SK-N-SH treated with all-trans-retinoic acid at 6 μM for 48 hours (cell line): ENCODE results near the gene LRRC74B.

Source experiments
- ATAC-seq: fragments of 200-7000 bp; cut with Tn5 transposase; 3 replicates; pipeline ENCODE4 v1.9.1; 2020; ENCODE audit warnings: mild to moderate bottlenecking, moderate library complexity
- ARNTL ChIP-seq: fragments of 450-650 bp; formaldehyde crosslinking; IDR thresholded peaks from 2 replicates; pipeline ENCODE4 v1.5.0; 2020; ENCODE audit warnings: low read depth, mild to moderate bottlenecking, moderate library complexity, borderline replicate concordance
- CSDC2 ChIP-seq: fragments of 250-450 bp; sonication (Bioruptor Pico); IDR thresholded peaks from 2 replicates; pipeline ENCODE4 v1.5.0; 2020; ENCODE audit warnings: mild to moderate bottlenecking, moderate library complexity
- ESRRG ChIP-seq: fragments of 250-450 bp; sonication (Bioruptor Pico); IDR thresholded peaks from 2 replicates; pipeline ENCODE4 v1.6.1; 2021; ENCODE audit warnings: mild to moderate bottlenecking
- GLIS3 ChIP-seq: fragments of 250-450 bp; sonication (Bioruptor Pico); IDR thresholded peaks from 2 replicates; pipeline ENCODE4 v1.5.0; 2020; ENCODE audit warnings: mild to moderate bottlenecking, moderate library complexity
- OSR1 ChIP-seq: fragments of 250-450 bp; sonication (Bioruptor Pico); IDR thresholded peaks from 2 replicates; pipeline ENCODE4 v1.8.0; 2022; ENCODE audit warnings: moderate library complexity, mild to moderate bottlenecking, inconsistent platforms
- RARB ChIP-seq: fragments of 250-450 bp; sonication (Bioruptor Pico); IDR thresholded peaks from 2 replicates; pipeline ENCODE4 v1.8.0; 2021; ENCODE audit warnings: mild to moderate bottlenecking, moderate library complexity
- TCF4 ChIP-seq: fragments of 250-450 bp; sonication (Bioruptor Pico); IDR thresholded peaks from 2 replicates; pipeline ENCODE4 v1.8.0; 2021; ENCODE audit warnings: mild to moderate bottlenecking, moderate library complexity, borderline replicate concordance
- ZC3H10 ChIP-seq: fragments of 250-450 bp; sonication (Bioruptor Pico); IDR thresholded peaks from 2 replicates; pipeline ENCODE4 v1.5.1; 2021; ENCODE audit warnings: mild to moderate bottlenecking, moderate library complexity
- ZFP3 ChIP-seq: fragments of 250-450 bp; sonication (Bioruptor Pico); IDR thresholded peaks from 2 replicates; pipeline ENCODE4 v1.5.0; 2020; ENCODE audit warnings: mild to moderate bottlenecking, moderate library complexity
- ZFP30 ChIP-seq: fragments of 450-650 bp; formaldehyde crosslinking; IDR thresholded peaks from 2 replicates; pipeline ENCODE4 v1.5.0; 2022; ENCODE audit warnings: mild to moderate bottlenecking, moderate library complexity
- ZNF565 ChIP-seq: fragments of 450-650 bp; formaldehyde crosslinking; conservative IDR thresholded peaks from 2 replicates; pipeline ENCODE4 v1.5.0; 2020; ENCODE audit warnings: low read depth, mild to moderate bottlenecking, moderate library complexity
- ZNF70 ChIP-seq: fragments of 450-650 bp; formaldehyde crosslinking; IDR thresholded peaks from 2 replicates; pipeline ENCODE4 v1.5.0; 2020; ENCODE audit warnings: mild to moderate bottlenecking, moderate library complexity
- ZNF8 ChIP-seq: fragments of 450-650 bp; formaldehyde crosslinking; IDR thresholded peaks from 2 replicates; pipeline ENCODE4 v1.5.0; 2020; ENCODE audit warnings: mild to moderate bottlenecking, moderate library complexity
- TF ChIP-seq, protein P1 (sequence below): fragments of 250-450 bp; sonication (Bioruptor Pico); IDR thresholded peaks from 2 replicates; pipeline ENCODE4 v1.5.1; 2021; ENCODE audit warnings: mild to moderate bottlenecking, moderate library complexity
- TF ChIP-seq, protein P2 (sequence below): fragments of 250-450 bp; sonication (Bioruptor Pico); IDR thresholded peaks from 2 replicates; pipeline ENCODE4 v1.8.0; 2021; ENCODE audit warnings: low read depth, mild to moderate bottlenecking, moderate library complexity, borderline replicate concordance
- TF ChIP-seq, protein P3 (sequence below): fragments of 250-450 bp; sonication (Bioruptor Pico); IDR thresholded peaks from 2 replicates; pipeline ENCODE4 v1.8.0; 2020; ENCODE audit warnings: mild to moderate bottlenecking, moderate library complexity, borderline replicate concordance
- TF ChIP-seq, protein P4 (sequence below): fragments of 250-450 bp; sonication (Bioruptor Pico); IDR thresholded peaks from 2 replicates; pipeline ENCODE4 v1.5.0; 2020; ENCODE audit warnings: mild to moderate bottlenecking, moderate library complexity

Gene LRRC74B

DNA sequence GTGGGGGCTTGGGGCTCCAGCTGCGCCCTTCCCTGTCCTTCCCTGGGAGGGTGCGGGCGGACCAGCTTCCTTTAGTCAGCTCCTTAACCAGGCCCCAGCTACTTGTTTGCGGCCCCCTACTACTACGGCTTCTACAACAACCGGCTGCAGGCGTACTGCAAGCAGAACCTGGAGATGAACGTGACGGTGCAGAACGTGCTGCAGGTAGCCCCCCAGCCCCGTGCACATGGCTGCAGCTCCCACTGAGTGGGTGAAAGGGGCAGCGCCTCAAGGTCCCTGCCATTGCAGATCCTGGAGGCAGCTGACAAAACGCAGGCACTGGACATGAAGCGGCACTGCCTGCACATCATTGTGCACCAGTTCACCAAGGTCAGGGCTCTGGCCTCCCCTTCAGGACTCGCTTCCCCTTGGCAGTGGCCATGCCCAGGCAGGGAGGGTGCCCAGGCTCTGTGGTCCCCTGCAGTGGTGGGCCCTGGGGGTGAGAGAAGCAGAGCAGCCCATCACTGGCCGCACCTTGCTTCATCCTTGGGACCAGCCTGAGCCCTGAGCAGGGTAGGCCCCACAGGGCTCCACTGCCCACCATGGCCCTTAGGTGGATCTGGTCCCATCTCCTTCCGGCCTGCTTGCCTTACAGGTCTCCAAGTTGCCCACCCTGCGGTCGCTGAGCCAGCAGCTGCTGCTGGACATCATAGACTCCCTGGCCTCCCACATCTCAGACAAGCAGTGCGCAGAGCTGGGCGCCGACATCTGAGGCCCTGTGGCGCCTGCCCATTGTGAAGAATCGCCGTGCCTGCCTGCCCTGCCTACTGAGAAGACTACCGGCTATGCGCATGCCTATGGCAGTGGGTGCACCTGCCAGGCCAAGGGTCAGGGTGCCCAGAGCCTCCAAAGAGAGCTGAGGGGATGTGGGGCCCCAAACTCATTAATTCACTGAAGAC lies 48.9 kb upstream of the LRRC74B start:
- no peak for ATAC-seq

DNA sequence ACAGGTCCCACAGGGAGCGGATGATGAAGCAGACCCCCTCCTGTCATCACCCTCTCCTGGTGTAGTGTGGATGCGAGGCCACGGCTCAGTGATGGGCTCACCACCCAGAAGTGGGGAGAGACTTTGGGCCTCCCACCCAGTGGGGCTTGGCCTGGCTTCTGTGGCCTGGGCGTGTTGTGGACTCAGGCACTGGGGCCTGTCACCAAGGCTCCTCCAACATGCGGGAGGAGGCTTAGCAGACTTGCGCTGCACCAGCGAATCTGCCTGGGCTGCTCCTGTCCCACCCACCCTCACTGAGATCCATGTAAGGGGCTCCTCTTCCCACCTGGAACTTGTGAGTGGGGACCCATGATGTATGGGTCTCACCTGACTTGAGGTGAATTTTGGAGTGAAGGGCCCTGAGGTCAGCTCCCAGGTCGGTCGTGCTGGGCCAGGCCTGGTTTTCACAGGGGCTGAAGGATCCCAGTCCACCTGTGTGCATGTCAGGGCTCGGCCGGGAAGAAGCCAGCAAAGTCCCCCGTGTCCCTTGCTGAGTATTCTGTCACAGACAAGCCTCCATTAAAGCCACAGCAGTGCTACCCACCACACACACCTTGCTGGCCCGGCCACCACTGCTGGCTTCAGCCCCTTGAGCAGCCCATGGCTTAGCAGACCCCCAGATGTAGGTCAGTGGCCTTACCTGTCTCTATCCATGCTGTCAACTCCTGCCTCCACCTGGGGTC lies 48.0 kb upstream of the LRRC74B start:
- no peak for ATAC-seq
- TF ChIP-seq ZFP30 (CRISPR knock-in tag) (no peak), ZNF70 (CRISPR knock-in tag) (no peak), ESRRG (CRISPR knock-in tag) (no peak), ARNTL (CRISPR knock-in tag) (no peak), TCF4 (CRISPR knock-in tag) (no peak), GLIS3 (CRISPR knock-in tag) (no peak), RARB (no peak), ZFP3 (CRISPR knock-in tag) (no peak), CSDC2 (CRISPR knock-in tag) (no peak), ZNF565 (CRISPR knock-in tag) (no peak), OSR1 (CRISPR knock-in tag) (no peak), ZC3H10 (CRISPR knock-in tag) (no peak), ZNF8 (CRISPR knock-in tag) (no peak)
- TF ChIP-seq, protein P1, sequence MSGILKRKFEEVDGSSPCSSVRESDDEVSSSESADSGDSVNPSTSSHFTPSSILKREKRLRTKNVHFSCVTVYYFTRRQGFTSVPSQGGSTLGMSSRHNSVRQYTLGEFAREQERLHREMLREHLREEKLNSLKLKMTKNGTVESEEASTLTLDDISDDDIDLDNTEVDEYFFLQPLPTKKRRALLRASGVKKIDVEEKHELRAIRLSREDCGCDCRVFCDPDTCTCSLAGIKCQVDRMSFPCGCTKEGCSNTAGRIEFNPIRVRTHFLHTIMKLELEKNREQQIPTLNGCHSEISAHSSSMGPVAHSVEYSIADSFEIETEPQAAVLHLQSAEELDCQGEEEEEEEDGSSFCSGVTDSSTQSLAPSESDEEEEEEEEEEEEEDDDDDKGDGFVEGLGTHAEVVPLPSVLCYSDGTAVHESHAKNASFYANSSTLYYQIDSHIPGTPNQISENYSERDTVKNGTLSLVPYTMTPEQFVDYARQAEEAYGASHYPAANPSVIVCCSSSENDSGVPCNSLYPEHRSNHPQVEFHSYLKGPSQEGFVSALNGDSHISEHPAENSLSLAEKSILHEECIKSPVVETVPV (CRISPR knock-in tag), result no peak
- TF ChIP-seq, protein P2, sequence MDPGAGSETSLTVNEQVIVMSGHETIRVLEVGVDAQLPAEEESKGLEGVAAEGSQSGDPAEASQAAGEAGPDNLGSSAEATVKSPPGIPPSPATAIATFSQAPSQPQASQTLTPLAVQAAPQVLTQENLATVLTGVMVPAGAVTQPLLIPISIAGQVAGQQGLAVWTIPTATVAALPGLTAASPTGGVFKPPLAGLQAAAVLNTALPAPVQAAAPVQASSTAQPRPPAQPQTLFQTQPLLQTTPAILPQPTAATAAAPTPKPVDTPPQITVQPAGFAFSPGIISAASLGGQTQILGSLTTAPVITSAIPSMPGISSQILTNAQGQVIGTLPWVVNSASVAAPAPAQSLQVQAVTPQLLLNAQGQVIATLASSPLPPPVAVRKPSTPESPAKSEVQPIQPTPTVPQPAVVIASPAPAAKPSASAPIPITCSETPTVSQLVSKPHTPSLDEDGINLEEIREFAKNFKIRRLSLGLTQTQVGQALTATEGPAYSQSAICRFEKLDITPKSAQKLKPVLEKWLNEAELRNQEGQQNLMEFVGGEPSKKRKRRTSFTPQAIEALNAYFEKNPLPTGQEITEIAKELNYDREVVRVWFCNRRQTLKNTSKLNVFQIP (CRISPR knock-in tag), result no peak
- TF ChIP-seq, protein P3, sequence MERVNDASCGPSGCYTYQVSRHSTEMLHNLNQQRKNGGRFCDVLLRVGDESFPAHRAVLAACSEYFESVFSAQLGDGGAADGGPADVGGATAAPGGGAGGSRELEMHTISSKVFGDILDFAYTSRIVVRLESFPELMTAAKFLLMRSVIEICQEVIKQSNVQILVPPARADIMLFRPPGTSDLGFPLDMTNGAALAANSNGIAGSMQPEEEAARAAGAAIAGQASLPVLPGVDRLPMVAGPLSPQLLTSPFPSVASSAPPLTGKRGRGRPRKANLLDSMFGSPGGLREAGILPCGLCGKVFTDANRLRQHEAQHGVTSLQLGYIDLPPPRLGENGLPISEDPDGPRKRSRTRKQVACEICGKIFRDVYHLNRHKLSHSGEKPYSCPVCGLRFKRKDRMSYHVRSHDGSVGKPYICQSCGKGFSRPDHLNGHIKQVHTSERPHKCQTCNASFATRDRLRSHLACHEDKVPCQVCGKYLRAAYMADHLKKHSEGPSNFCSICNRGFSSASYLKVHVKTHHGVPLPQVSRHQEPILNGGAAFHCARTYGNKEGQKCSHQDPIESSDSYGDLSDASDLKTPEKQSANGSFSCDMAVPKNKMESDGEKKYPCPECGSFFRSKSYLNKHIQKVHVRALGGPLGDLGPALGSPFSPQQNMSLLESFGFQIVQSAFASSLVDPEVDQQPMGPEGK (CRISPR knock-in tag), result no peak

More for the DNA sequence above, 48.9 kb upstream of the LRRC74B start:
- TF ChIP-seq, protein P4, sequence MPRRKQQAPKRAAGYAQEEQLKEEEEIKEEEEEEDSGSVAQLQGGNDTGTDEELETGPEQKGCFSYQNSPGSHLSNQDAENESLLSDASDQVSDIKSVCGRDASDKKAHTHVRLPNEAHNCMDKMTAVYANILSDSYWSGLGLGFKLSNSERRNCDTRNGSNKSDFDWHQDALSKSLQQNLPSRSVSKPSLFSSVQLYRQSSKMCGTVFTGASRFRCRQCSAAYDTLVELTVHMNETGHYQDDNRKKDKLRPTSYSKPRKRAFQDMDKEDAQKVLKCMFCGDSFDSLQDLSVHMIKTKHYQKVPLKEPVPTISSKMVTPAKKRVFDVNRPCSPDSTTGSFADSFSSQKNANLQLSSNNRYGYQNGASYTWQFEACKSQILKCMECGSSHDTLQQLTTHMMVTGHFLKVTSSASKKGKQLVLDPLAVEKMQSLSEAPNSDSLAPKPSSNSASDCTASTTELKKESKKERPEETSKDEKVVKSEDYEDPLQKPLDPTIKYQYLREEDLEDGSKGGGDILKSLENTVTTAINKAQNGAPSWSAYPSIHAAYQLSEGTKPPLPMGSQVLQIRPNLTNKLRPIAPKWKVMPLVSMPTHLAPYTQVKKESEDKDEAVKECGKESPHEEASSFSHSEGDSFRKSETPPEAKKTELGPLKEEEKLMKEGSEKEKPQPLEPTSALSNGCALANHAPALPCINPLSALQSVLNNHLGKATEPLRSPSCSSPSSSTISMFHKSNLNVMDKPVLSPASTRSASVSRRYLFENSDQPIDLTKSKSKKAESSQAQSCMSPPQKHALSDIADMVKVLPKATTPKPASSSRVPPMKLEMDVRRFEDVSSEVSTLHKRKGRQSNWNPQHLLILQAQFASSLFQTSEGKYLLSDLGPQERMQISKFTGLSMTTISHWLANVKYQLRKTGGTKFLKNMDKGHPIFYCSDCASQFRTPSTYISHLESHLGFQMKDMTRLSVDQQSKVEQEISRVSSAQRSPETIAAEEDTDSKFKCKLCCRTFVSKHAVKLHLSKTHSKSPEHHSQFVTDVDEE (CRISPR knock-in tag), result no peak
- TF ChIP-seq TCF4 (CRISPR knock-in tag) (no peak), ZC3H10 (CRISPR knock-in tag) (no peak), ARNTL (CRISPR knock-in tag) (no peak), RARB (no peak)
- TF ChIP-seq, protein P1 (CRISPR knock-in tag), result no peak
- TF ChIP-seq, protein P2 (CRISPR knock-in tag), result no peak
- TF ChIP-seq, protein P3 (CRISPR knock-in tag), result no peak
